ENCODE results near the gene CLTC. TPM values are rescaled to one million over a fixed set of nuclear protein-coding genes. Genes with fewer than 3 reads are reported as not detected.

The CLTC gene
- polyA plus RNA-seq, 1 experiment = 441 TPM

GRCh38 chr17:59626756-59627155 is 7.1 kb downstream of the CLTC start:
- ChIA-PET CTCF (no interaction called here), POLR2A (no interaction called here)
- DNase-seq (ENCODE audit: low read depth, low spot score) = no peak
- Histone ChIP-seq H3K27me3 (ENCODE audit: control insufficient read depth, insufficient read depth, low read length) (no peaks in the 10 kb centered on the region), H3K4me3 (ENCODE audit: low read depth, low read length) (no peak overlapping the region), H3K9me3 (ENCODE audit: control insufficient read depth, insufficient read depth, low read length) (no peaks in the 10 kb centered on the region; the same call in 1 of the 2 replicates), H3K27ac (ENCODE audit: low read depth, low read length) (no peak overlapping the region)
- no peak for TF ChIP-seq CTCF (IDR thresholded peaks at IDR 0.05; ENCODE audit: low read depth, low read length)

DNA sequence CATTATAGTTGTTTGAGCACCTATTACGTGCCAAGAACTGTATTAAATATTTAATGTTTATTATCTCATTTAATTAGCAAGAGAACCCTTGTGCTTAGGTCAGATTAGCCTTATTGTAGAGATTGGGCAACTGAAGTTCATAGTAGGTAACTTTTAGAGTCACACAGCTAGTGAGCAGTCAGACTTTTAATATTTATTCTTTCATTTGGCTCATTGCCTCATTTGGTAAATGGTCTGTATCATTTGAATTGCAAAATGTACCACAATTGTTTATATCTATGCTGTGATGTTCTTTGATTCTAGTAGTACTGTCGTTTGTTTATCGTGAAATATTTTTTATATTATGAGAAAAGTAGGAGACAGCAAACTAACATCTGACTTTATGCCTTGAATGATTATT is 7.6 kb downstream of the CLTC start:
- H3K9me3 ChIP-seq (ENCODE audit: control insufficient read depth, insufficient read depth, low read length) = no peaks in the 10 kb centered on the region; the same call in 1 of the 2 replicates
- no peak for TF ChIP-seq CTCF (IDR thresholded peaks at IDR 0.05; ENCODE audit: low read depth, low read length)
- POLR2A ChIA-PET = interaction anchor here (3.0 kb wide), 1 partner anchor 8 kb away, joined by 12 read pairs; the partner anchor contains the start of gene CLTC
- CTCF ChIA-PET = no interaction called here
- DNase-seq (ENCODE audit: low read depth, low spot score) = no peak
- no peaks in the 10 kb centered on the region for H3K27me3 ChIP-seq (ENCODE audit: control insufficient read depth, insufficient read depth, low read length)
- no peak overlapping the region for H3K4me3 ChIP-seq (ENCODE audit: low read depth, low read length)
- no peak overlapping the region for H3K27ac ChIP-seq (ENCODE audit: low read depth, low read length)

GRCh38 chr17:59627770-59628171 is 8.1 kb downstream of the CLTC start:
- POLR2A ChIA-PET = interaction anchor here (3.0 kb wide), 1 partner anchor 8 kb away, joined by 12 read pairs; the partner anchor contains the start of gene CLTC
- H3K27ac ChIP-seq (ENCODE audit: low read depth, low read length) = no peak overlapping the region

DNA sequence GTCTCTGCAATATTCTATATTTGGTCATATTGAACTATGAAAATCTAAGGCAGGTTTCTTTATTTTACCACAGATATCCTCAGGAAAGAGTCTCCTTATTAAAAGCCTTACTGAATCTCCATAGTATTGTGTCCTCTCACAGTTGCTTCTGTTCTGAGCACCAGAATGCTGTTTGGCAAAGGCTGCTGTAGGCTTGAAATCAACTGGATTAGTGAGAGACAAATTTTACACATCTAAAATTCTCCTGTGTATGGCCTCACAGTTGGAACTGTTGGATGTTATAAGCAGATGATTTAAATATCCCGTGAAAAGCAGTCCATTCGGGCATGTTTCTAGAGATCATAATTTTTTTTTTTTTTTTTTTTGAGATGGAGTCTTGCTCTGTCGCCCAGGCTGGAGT is 9.5 kb downstream of the CLTC start:
- no peak for DNase-seq (ENCODE audit: low read depth, low spot score)
- no peak overlapping the region for H3K4me3 ChIP-seq (ENCODE audit: low read depth, low read length)
- POLR2A ChIA-PET = interaction anchor here (3.0 kb wide), 1 partner anchor 10 kb away, joined by 12 read pairs; the partner anchor contains the start of gene CLTC
- no peak overlapping the region for H3K27ac ChIP-seq (ENCODE audit: low read depth, low read length)
- H3K9me3 ChIP-seq (ENCODE audit: control insufficient read depth, insufficient read depth, low read length) = no peaks in the 10 kb centered on the region; the same call in 1 of the 2 replicates
- no peak for TF ChIP-seq CTCF (IDR thresholded peaks at IDR 0.05; ENCODE audit: low read depth, low read length)
- CTCF ChIA-PET = no interaction called here
- H3K27me3 ChIP-seq (ENCODE audit: control insufficient read depth, insufficient read depth, low read length) = no peaks in the 10 kb centered on the region

More at GRCh38 chr17:59627770-59628171, 8.1 kb downstream of the CLTC start:
- CTCF ChIA-PET = no interaction called here
- DNase-seq (ENCODE audit: low read depth, low spot score) = no peak
- no peaks in the 10 kb centered on the region for H3K27me3 ChIP-seq (ENCODE audit: control insufficient read depth, insufficient read depth, low read length)
- TF ChIP-seq CTCF (IDR thresholded peaks at IDR 0.05; ENCODE audit: low read depth, low read length) = no peak
- H3K9me3 ChIP-seq (ENCODE audit: control insufficient read depth, insufficient read depth, low read length) = no peaks in the 10 kb centered on the region; the same call in 1 of the 2 replicates
- no peak overlapping the region for H3K4me3 ChIP-seq (ENCODE audit: low read depth, low read length)

DNA sequence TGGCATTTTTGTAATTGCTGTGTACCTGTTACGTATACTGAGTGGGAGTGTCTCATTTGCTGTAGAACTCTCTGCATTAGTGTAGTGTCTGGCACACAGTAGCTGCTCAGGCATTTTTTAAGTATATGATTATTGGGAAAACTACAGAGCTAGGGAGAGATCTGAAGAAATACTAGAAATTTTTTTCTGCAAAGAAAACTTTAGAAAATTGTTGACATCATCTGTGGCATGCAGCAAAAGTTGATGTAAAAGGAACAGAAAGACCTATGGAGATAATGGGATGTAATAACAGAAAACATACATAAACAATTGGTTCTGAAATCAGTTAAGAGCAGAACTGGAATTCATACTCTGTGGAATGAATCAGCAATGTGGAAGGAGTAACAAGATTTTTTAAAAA is 11.6 kb downstream of the CLTC start:
- CTCF ChIA-PET = no interaction called here

More for the DNA sequence above, 11.6 kb downstream of the CLTC start:
- no peak overlapping the region for H3K4me3 ChIP-seq (ENCODE audit: low read depth, low read length)
- H3K27me3 ChIP-seq (ENCODE audit: control insufficient read depth, insufficient read depth, low read length) = no peaks in the 10 kb centered on the region
- no peak for DNase-seq (ENCODE audit: low read depth, low spot score)
- no peak overlapping the region for H3K27ac ChIP-seq (ENCODE audit: low read depth, low read length)
- H3K9me3 ChIP-seq (ENCODE audit: control insufficient read depth, insufficient read depth, low read length) = no peaks in the 10 kb centered on the region; the same call in 1 of the 2 replicates
- POLR2A ChIA-PET = interaction anchor here (0.6 kb wide), 1 partner anchor 12 kb away, joined by 3 read pairs; no protein-coding TSS in a partner anchor
- no peak for TF ChIP-seq CTCF (IDR thresholded peaks at IDR 0.05; ENCODE audit: low read depth, low read length)

All from AG04450 (cell line).